GM23338 (cell line): ENCODE measurements around the gene DLGAP4.

Experiments used
- CREB1 ChIP-seq: fragments of 250-450 bp; sonication (Bioruptor Pico); IDR thresholded peaks from 2 replicates; pipeline ENCODE4 v1.5.0; 2020; ENCODE audit warnings: low read depth, mild to moderate bottlenecking, moderate library complexity
- EZH2 ChIP-seq: fragments of 200-600 bp; sonication (generic); IDR thresholded peaks from one replicate; pipeline ENCODE4 v1.8.0; 2017; ENCODE audit warnings: antibody characterized with exemption, mild to moderate bottlenecking, low read depth; ENCODE audit not compliant: unreplicated experiment
- EZH2phosphoT487 ChIP-seq: fragments of 200-600 bp; sonication (generic); IDR thresholded peaks from one replicate; pipeline ENCODE4 v1.8.1; 2018; ENCODE audit warnings: antibody characterized with exemption; ENCODE audit not compliant: unreplicated experiment
- JUNB ChIP-seq: IDR thresholded peaks from one replicate; pipeline ENCODE4 v1.6.1; 2016; ENCODE audit warnings: antibody characterized with exemption; ENCODE audit not compliant: unreplicated experiment
- NANOG ChIP-seq: IDR thresholded peaks from 2 replicates; pipeline ENCODE4 v1.6.1; 2016; ENCODE audit warnings: antibody characterized with exemption, borderline replicate concordance
- POLR2AphosphoS5 ChIP-seq: IDR thresholded peaks from 2 replicates; pipeline ENCODE4 v1.6.1; 2016; ENCODE audit warnings: antibody characterized with exemption, low read depth
- STAT1 ChIP-seq: IDR thresholded peaks from one replicate; pipeline ENCODE4 v1.6.1; 2016; ENCODE audit warnings: antibody characterized with exemption; ENCODE audit not compliant: unreplicated experiment
- ZNF114 ChIP-seq: fragments of 250-450 bp; sonication (Bioruptor Pico); IDR thresholded peaks from 2 replicates; pipeline ENCODE4 v1.5.0; 2020; ENCODE audit warnings: mild to moderate bottlenecking, moderate library complexity
- ZNF331 ChIP-seq: fragments of 250-450 bp; sonication (Bioruptor Pico); IDR thresholded peaks from 2 replicates; pipeline ENCODE4 v1.5.0; 2020; ENCODE audit warnings: low read depth, mild to moderate bottlenecking, moderate library complexity
- TF ChIP-seq, protein P1 (sequence below), 2 experiments: fragments of 200-600 bp in 1 of 2; sonication (generic) in 1 of 2; conservative IDR thresholded peaks; 2 replicates each; pipeline versions ENCODE4 v1.5.1 to v1.6.1; 2016 to 2017; ENCODE audit warnings: antibody characterized with exemption in 2 of 2, low read depth in 2 of 2, mild to moderate bottlenecking in 2 of 2, moderate library complexity in 1 of 2
- TF ChIP-seq, protein P2 (sequence below): IDR thresholded peaks from one replicate; pipeline ENCODE4 v1.6.1; 2018; ENCODE audit warnings: antibody characterized with exemption; ENCODE audit not compliant: unreplicated experiment
- TF ChIP-seq, protein P3 (sequence below): IDR thresholded peaks from 2 replicates; pipeline ENCODE4 v1.6.1; 2016; ENCODE audit warnings: antibody characterized with exemption
- TF ChIP-seq, protein P4 (sequence below): fragments of 250-450 bp; sonication (Bioruptor Pico); IDR thresholded peaks from 2 replicates; pipeline ENCODE4 v1.5.0; 2020; ENCODE audit warnings: mild to moderate bottlenecking, moderate library complexity

DNA sequence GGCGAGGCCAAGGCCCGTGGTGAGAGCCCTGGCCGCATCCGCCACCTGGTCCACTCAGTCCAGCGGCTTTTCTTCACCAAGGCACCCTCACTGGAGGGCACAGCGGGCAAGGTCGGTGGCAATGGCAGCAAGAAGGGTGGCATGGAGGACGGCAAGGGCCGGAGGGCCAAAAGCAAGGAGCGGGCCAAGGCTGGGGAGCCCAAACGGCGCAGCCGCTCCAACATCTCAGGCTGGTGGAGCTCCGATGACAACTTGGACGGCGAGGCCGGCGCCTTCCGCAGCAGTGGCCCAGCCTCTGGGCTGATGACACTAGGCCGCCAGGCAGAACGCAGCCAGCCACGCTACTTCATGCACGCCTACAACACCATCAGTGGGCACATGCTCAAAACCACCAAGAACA lies 126.0 kb downstream of the DLGAP4 start:
- TF ChIP-seq, protein P1, sequence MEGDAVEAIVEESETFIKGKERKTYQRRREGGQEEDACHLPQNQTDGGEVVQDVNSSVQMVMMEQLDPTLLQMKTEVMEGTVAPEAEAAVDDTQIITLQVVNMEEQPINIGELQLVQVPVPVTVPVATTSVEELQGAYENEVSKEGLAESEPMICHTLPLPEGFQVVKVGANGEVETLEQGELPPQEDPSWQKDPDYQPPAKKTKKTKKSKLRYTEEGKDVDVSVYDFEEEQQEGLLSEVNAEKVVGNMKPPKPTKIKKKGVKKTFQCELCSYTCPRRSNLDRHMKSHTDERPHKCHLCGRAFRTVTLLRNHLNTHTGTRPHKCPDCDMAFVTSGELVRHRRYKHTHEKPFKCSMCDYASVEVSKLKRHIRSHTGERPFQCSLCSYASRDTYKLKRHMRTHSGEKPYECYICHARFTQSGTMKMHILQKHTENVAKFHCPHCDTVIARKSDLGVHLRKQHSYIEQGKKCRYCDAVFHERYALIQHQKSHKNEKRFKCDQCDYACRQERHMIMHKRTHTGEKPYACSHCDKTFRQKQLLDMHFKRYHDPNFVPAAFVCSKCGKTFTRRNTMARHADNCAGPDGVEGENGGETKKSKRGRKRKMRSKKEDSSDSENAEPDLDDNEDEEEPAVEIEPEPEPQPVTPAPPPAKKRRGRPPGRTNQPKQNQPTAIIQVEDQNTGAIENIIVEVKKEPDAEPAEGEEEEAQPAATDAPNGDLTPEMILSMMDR (conservative IDR thresholded peaks at IDR 0.05; ENCODE audit: low read depth in 2 of 2), result no peak
- TF ChIP-seq JUNB (no peak), EZH2 (no peak), POLR2AphosphoS5 (no peak), CREB1 (CRISPR knock-in tag) (no peak), EZH2phosphoT487 (no peak), ZNF114 (CRISPR knock-in tag) (no peak), ZNF331 (CRISPR knock-in tag) (no peak), NANOG (no peak), STAT1 (no peak)
- TF ChIP-seq, protein P2, sequence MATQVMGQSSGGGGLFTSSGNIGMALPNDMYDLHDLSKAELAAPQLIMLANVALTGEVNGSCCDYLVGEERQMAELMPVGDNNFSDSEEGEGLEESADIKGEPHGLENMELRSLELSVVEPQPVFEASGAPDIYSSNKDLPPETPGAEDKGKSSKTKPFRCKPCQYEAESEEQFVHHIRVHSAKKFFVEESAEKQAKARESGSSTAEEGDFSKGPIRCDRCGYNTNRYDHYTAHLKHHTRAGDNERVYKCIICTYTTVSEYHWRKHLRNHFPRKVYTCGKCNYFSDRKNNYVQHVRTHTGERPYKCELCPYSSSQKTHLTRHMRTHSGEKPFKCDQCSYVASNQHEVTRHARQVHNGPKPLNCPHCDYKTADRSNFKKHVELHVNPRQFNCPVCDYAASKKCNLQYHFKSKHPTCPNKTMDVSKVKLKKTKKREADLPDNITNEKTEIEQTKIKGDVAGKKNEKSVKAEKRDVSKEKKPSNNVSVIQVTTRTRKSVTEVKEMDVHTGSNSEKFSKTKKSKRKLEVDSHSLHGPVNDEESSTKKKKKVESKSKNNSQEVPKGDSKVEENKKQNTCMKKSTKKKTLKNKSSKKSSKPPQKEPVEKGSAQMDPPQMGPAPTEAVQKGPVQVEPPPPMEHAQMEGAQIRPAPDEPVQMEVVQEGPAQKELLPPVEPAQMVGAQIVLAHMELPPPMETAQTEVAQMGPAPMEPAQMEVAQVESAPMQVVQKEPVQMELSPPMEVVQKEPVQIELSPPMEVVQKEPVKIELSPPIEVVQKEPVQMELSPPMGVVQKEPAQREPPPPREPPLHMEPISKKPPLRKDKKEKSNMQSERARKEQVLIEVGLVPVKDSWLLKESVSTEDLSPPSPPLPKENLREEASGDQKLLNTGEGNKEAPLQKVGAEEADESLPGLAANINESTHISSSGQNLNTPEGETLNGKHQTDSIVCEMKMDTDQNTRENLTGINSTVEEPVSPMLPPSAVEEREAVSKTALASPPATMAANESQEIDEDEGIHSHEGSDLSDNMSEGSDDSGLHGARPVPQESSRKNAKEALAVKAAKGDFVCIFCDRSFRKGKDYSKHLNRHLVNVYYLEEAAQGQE, result no peak
- TF ChIP-seq, protein P3, sequence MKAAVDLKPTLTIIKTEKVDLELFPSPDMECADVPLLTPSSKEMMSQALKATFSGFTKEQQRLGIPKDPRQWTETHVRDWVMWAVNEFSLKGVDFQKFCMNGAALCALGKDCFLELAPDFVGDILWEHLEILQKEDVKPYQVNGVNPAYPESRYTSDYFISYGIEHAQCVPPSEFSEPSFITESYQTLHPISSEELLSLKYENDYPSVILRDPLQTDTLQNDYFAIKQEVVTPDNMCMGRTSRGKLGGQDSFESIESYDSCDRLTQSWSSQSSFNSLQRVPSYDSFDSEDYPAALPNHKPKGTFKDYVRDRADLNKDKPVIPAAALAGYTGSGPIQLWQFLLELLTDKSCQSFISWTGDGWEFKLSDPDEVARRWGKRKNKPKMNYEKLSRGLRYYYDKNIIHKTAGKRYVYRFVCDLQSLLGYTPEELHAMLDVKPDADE, result no peak
- TF ChIP-seq, protein P4, sequence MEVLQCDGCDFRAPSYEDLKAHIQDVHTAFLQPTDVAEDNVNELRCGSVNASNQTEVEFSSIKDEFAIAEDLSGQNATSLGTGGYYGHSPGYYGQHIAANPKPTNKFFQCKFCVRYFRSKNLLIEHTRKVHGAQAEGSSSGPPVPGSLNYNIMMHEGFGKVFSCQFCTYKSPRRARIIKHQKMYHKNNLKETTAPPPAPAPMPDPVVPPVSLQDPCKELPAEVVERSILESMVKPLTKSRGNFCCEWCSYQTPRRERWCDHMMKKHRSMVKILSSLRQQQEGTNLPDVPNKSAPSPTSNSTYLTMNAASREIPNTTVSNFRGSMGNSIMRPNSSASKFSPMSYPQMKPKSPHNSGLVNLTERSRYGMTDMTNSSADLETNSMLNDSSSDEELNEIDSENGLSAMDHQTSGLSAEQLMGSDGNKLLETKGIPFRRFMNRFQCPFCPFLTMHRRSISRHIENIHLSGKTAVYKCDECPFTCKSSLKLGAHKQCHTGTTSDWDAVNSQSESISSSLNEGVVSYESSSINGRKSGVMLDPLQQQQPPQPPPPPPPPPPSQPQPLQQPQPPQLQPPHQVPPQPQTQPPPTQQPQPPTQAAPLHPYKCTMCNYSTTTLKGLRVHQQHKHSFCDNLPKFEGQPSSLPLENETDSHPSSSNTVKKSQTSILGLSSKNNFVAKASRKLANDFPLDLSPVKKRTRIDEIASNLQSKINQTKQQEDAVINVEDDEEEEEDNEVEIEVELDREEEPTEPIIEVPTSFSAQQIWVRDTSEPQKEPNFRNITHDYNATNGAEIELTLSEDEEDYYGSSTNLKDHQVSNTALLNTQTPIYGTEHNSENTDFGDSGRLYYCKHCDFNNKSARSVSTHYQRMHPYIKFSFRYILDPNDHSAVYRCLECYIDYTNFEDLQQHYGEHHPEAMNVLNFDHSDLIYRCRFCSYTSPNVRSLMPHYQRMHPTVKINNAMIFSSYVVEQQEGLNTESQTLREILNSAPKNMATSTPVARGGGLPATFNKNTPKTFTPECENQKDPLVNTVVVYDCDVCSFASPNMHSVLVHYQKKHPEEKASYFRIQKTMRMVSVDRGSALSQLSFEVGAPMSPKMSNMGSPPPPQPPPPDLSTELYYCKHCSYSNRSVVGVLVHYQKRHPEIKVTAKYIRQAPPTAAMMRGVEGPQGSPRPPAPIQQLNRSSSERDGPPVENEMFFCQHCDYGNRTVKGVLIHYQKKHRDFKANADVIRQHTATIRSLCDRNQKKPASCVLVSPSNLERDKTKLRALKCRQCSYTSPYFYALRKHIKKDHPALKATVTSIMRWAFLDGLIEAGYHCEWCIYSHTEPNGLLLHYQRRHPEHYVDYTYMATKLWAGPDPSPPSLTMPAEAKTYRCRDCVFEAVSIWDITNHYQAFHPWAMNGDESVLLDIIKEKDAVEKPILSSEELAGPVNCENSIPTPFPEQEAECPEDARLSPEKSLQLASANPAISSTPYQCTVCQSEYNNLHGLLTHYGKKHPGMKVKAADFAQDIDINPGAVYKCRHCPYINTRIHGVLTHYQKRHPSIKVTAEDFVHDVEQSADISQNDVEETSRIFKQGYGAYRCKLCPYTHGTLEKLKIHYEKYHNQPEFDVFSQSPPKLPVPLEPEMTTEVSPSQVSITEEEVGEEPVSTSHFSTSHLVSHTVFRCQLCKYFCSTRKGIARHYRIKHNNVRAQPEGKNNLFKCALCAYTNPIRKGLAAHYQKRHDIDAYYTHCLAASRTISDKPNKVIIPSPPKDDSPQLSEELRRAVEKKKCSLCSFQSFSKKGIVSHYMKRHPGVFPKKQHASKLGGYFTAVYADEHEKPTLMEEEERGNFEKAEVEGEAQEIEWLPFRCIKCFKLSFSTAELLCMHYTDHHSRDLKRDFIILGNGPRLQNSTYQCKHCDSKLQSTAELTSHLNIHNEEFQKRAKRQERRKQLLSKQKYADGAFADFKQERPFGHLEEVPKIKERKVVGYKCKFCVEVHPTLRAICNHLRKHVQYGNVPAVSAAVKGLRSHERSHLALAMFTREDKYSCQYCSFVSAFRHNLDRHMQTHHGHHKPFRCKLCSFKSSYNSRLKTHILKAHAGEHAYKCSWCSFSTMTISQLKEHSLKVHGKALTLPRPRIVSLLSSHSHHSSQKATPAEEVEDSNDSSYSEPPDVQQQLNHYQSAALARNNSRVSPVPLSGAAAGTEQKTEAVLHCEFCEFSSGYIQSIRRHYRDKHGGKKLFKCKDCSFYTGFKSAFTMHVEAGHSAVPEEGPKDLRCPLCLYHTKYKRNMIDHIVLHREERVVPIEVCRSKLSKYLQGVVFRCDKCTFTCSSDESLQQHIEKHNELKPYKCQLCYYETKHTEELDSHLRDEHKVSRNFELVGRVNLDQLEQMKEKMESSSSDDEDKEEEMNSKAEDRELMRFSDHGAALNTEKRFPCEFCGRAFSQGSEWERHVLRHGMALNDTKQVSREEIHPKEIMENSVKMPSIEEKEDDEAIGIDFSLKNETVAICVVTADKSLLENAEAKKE (CRISPR knock-in tag), result no peak
